K562 (cell line): Measurements from ENCODE around the gene DHRS11. TPM values are rescaled to one million over a fixed set of nuclear protein-coding genes. Genes with fewer than 3 reads are reported as not detected.

Experiments used
- ATAC-seq: fragments of 200-7000 bp; cut with Tn5 transposase; 3 replicates; pipeline ENCODE4 v1.9.1; 2020; ENCODE audit warnings: moderate library complexity
- BruUV-seq: library from RNA; stranded (reverse); fragments of 400-500 nt; replicated peaks from 2 replicates; lab custom pipeline; 2021; lab: Mats Ljungman, UMichigan
- CTCF ChIA-PET: fragments of 300-600 bp; formaldehyde crosslinking; extraction: SDS; loops from one replicate; lab custom pipeline; 2021; ENCODE audit warnings: low intra/inter-chr PET ratio; lab: Yijun Ruan, JAX
- POLR2A ChIA-PET: fragments of 300-600, 350-650 bp; sonication (Branson Sonifier 250); formaldehyde crosslinking; extraction: SDS; loops from one replicate; lab custom pipeline; 2021; ENCODE audit warnings: antibody characterized with exemption, inconsistent platforms; lab: Yijun Ruan, JAX
- DNase-seq, 4 experiments: peaks; one replicate each; pipeline versions ENCODE4 v3.0.0 to v3.0.0-alpha.2; 2011 to 2018; ENCODE audit warnings: low spot score in 3 of 4, mixed read lengths in 3 of 4; ENCODE audit errors: extremely low read depth in 1 of 4
- FAIRE-seq: peaks from 2 replicates; lab custom pipeline; 2011; peaks lifted over from hg19 to GRCh38; lab: Jason Lieb, UNC
- H2AFZ ChIP-seq: 2 replicates; pipeline ENCODE4 v1.6.0; 2011; ENCODE audit warnings: low read depth, low read length, control low read depth, inconsistent platforms
- H3K27ac ChIP-seq: fragments of 200-600 bp; 3 replicates; pipeline ENCODE4 v1.8.0; 2011; ENCODE audit warnings: low read depth, mild to moderate bottlenecking, control low read depth, inconsistent platforms, low read length, moderate library complexity, mixed read lengths; ENCODE audit errors: extremely low read depth
- H3K27me3 ChIP-seq, 2 experiments: fragments of 300-600 bp in 1 of 2; 2 replicates in 1 of 2; 3 replicates in 1 of 2; pipeline versions ENCODE4 v1.6.0 to v1.8.0; 2011; ENCODE audit warnings: inconsistent platforms in 2 of 2, low read length in 2 of 2, mild to moderate bottlenecking in 1 of 2, mixed read lengths in 1 of 2, moderate library complexity in 1 of 2; ENCODE audit not compliant: control insufficient read depth in 2 of 2, insufficient read depth in 2 of 2
- H3K36me3 ChIP-seq: fragments of 300-600 bp; 3 replicates; pipeline ENCODE4 v1.8.0; 2011; ENCODE audit warnings: mild to moderate bottlenecking, low read length, inconsistent platforms; ENCODE audit not compliant: control insufficient read depth, insufficient read depth
- H3K4me1 ChIP-seq, 2 experiments: fragments of 200-600 bp in 1 of 2; replicated peaks in 1 of 2; 2 replicates in 1 of 2; 3 replicates in 1 of 2; pipeline versions ENCODE4 v1.5.1 to v1.8.0; 2011; ENCODE audit warnings: inconsistent platforms in 2 of 2, low read length in 2 of 2, mild to moderate bottlenecking in 1 of 2, mixed read lengths in 1 of 2, moderate library complexity in 1 of 2; ENCODE audit not compliant: control insufficient read depth in 2 of 2, insufficient read depth in 2 of 2
- H3K4me2 ChIP-seq: 2 replicates; pipeline ENCODE4 v1.6.1; 2011; ENCODE audit warnings: low read length, control low read depth, inconsistent platforms, mixed read lengths; ENCODE audit not compliant: insufficient read depth
- H3K4me3 ChIP-seq: fragments of 200-600 bp; sonication (generic), shearing (Covaris generic); 2 replicates; pipeline ENCODE4 v1.5.1; 2016; ENCODE audit warnings: control low read depth, inconsistent platforms
- H3K79me2 ChIP-seq: fragments of 200-600 bp; 3 replicates; pipeline ENCODE4 v1.8.0; 2011; ENCODE audit warnings: low read length, inconsistent platforms; ENCODE audit not compliant: control insufficient read depth, insufficient read depth
- H3K9ac ChIP-seq, 2 experiments: 2 replicates each; pipeline versions ENCODE4 v1.6.0 to v1.6.1; 2011; ENCODE audit warnings: low read depth in 2 of 2, low read length in 2 of 2, control low read depth in 1 of 2, inconsistent platforms in 1 of 2, mild to moderate bottlenecking in 1 of 2, mixed read lengths in 1 of 2; ENCODE audit not compliant: insufficient read depth in 1 of 2
- H3K9me1 ChIP-seq: one replicate; pipeline ENCODE4 v1.6.0; 2011; ENCODE audit warnings: inconsistent platforms, mild to moderate bottlenecking, low read length, moderate library complexity; ENCODE audit not compliant: control insufficient read depth, insufficient read depth
- H3K9me3 ChIP-seq: replicated peaks from 2 replicates; pipeline ENCODE4 v1.5.1; 2011; ENCODE audit warnings: low read depth, low read length, inconsistent platforms; ENCODE audit not compliant: control insufficient read depth, insufficient read depth
- H4K20me1 ChIP-seq: replicated peaks from 2 replicates; pipeline ENCODE4 v1.6.1; 2011; ENCODE audit warnings: low read length, inconsistent platforms, mixed read lengths; ENCODE audit not compliant: control insufficient read depth, insufficient read depth
- CHD1 ChIP-seq: fragments of 200-600 bp; sonication (generic); IDR thresholded peaks from one replicate; pipeline ENCODE4 v1.6.1; 2012; ENCODE audit warnings: mild to moderate bottlenecking, moderate library complexity, low read length, inconsistent platforms
- RBM17 ChIP-seq: fragments of 200-400 bp; formaldehyde crosslinking; IDR thresholded peaks from 2 replicates; pipeline ENCODE4 v1.6.1; 2017; ENCODE audit warnings: low read depth, mild to moderate bottlenecking, low read length, borderline replicate concordance
- SMARCA4 ChIP-seq: fragments of 450-650 bp; IDR thresholded peaks from 2 replicates; pipeline ENCODE4 v1.6.1; 2016
- ZBTB5 ChIP-seq: fragments of 450-650 bp; IDR thresholded peaks from 2 replicates; pipeline ENCODE4 v1.6.1; 2017; ENCODE audit warnings: antibody characterized with exemption
- WGBS: fragments of 100-300 bp; shearing (Covaris generic); methylation state at CpG from one replicate; pipeline ENCODE4 v1.1.6; 2016; ENCODE audit warnings: low coverage, mixed read lengths; ENCODE audit not compliant: insufficient coverage; ENCODE audit errors: missing lambda C conversion rate; 5-methylcytosine and 5-hydroxymethylcytosine counted together
- in situ Hi-C: fragments of 300-500 bp; cut with MboI; formaldehyde crosslinking; loops from 4 replicates; pipeline ENCODE4 v1.15.0; 2018; ENCODE audit warnings: inconsistent platforms, mixed read lengths
- intact Hi-C: fragments of 100-400 bp; cut with micrococcal nuclease; formaldehyde crosslinking; loops from 2 replicates; pipeline ENCODE4 v1.14.2; 2022
- polyA plus RNA-seq, 8 experiments: library from polyadenylated mRNA; depleted of rRNA in 4 of 8; stranded (reverse) in 5 of 8; unstranded in 3 of 8; fragments of >200 nt; fragmentation: Nextera tagmentation in 2 of 8; fragmentation: Illumina TruSeq in 1 of 8; extraction: Ambion mirVana in 2 of 8; extraction: Trizol in 1 of 8; gene quantifications; 2 replicates each; pipeline versions ENCODE4 v1.2.1 to v1.2.3, GENCODE V29; 2011 to 2014; ENCODE audit warnings: inconsistent platforms in 1 of 8, missing spikeins in 1 of 8
- total RNA-seq, 7 experiments: library from RNA; depleted of rRNA in 6 of 7; stranded (reverse); fragments of >200 nt in 6 of 7; fragmentation: Illumina TruSeq in 2 of 7; extraction: Trizol in 2 of 7; gene quantifications; 2 replicates each; pipeline versions ENCODE4 v1.2.1 to v1.2.3, GENCODE V29; 2011 to 2021; ENCODE audit warnings: low replicate concordance in 1 of 7

Gene DHRS11
- total and polyA plus RNA-seq, 9 of the 15 experiments (the other 6 are each of a cell fraction or from before 2014, with no cell fraction given), result 15.2 to 123 (median 59.8) TPM

- Histone ChIP-seq H3K36me3 (peaks cover 41% of the 10 kb centered on the region), H3K9me1 (no peaks in the 10 kb centered on the region), H3K9me3 (no peaks in the 10 kb centered on the region)
- in situ Hi-C loops, result no loop called here
- 97% methylated on average over 13 of the region's 15 CpGs for WGBS
- no peak for ATAC-seq
- POLR2A ChIA-PET, result interaction anchor here (0.6 to 1.7 kb wide), 3 partner anchors 11 to 579 kb away, joined by 3 to 7 read pairs (median 3); no protein-coding TSS in a partner anchor
- no peak for TF ChIP-seq CHD1
- no peak for TF ChIP-seq SMARCA4
- no peak for TF ChIP-seq ZBTB5
- no peak for TF ChIP-seq RBM17
- TF ChIP-seq, all 486 proteins: peak for 0
- H4K20me1 ChIP-seq, result peaks cover 4% of the 10 kb centered on the region; the same call in 1 of the 2 replicates
- H3K27me3 ChIP-seq, result no peaks in the 10 kb centered on the region
- no peak overlapping the region for H3K9ac ChIP-seq
- H3K4me1 ChIP-seq, result peaks cover 10 to 25% of the 10 kb centered on the region in 2 experiments; a peak in 4 of 5 replicates
- no peak overlapping the region for H3K27ac ChIP-seq
- no peak overlapping the region for H3K4me3 ChIP-seq
- FAIRE-seq (no peak), DNase-seq (no peak)
- intact Hi-C loops, result loop anchor here (10.0 kb wide), 1 partner anchor 182 kb away; no protein-coding TSS in a partner anchor
- no peak overlapping the region; the same call in 1 of the 2 replicates for H3K4me2 ChIP-seq
- H3K79me2 ChIP-seq, result peaks cover 64% of the 10 kb centered on the region
- BruUV-seq, result no TSS peak
- H2AFZ ChIP-seq, result no peak overlapping the region
- CTCF ChIA-PET, result no interaction called here
Measured at GRCh38 chr17:36542755-36543154, 48.9 kb upstream of the DHRS11 start.
